GM21515 (cell line): Measurements from ENCODE around the gene SPAG16.
"Not testable (repeated sequence)": the region's sequence is repeated elsewhere in the genome, so short reads cannot be mapped to it uniquely, and the experiment has no call there.

Experiments
- ATAC-seq: cut with Tn5 transposase; IDR thresholded peaks from one replicate; pipeline ENCODE4 v1.9.1; 2021; ENCODE audit not compliant: unreplicated experiment

The SPAG16 gene

GRCh38 chr2:213991453-213992108, 707.3 kb downstream of the SPAG16 start:
- ATAC-seq, result no peak

GRCh38 chr2:213995400-213996105, 711.3 kb downstream of the SPAG16 start:
- no peak for ATAC-seq

GRCh38 chr2:213998976-213999375, 714.7 kb downstream of the SPAG16 start:
- not testable (repeated sequence) for ATAC-seq

GRCh38 chr2:214004463-214004862, 720.2 kb downstream of the SPAG16 start:
- no peak for ATAC-seq

- no peak for ATAC-seq
Observed at GRCh38 chr2:214005337-214005736, 721.1 kb downstream of the SPAG16 start.

GRCh38 chr2:214006601-214007000, 722.3 kb downstream of the SPAG16 start:
- no peak for ATAC-seq

GRCh38 chr2:214011676-214012075, 727.4 kb downstream of the SPAG16 start:
- no peak for ATAC-seq

GRCh38 chr2:214014551-214015220, 730.4 kb downstream of the SPAG16 start:
- no peak for ATAC-seq

GRCh38 chr2:214019229-214019972, 735.1 kb downstream of the SPAG16 start:
- ATAC-seq, result no peak

GRCh38 chr2:214019973-214020345, 735.7 kb downstream of the SPAG16 start:
- ATAC-seq, result no peak

GRCh38 chr2:214029190-214029589, 744.9 kb downstream of the SPAG16 start:
- no peak for ATAC-seq

GRCh38 chr2:214031566-214031965, 747.3 kb downstream of the SPAG16 start:
- no peak for ATAC-seq

GRCh38 chr2:214034417-214034816, 750.2 kb downstream of the SPAG16 start:
- no peak for ATAC-seq

- ATAC-seq, result no peak
Observed at GRCh38 chr2:214035091-214035852, 751.0 kb downstream of the SPAG16 start.

GRCh38 chr2:214035921-214036320, 751.7 kb downstream of the SPAG16 start:
- no peak for ATAC-seq

GRCh38 chr2:214038186-214038585, 753.9 kb downstream of the SPAG16 start:
- ATAC-seq, result no peak

GRCh38 chr2:214050731-214051130, 766.5 kb downstream of the SPAG16 start:
- no peak for ATAC-seq

GRCh38 chr2:214051585-214051984, 767.3 kb downstream of the SPAG16 start:
- no peak for ATAC-seq

- ATAC-seq, result no peak
Observed at GRCh38 chr2:214052235-214052634, 768.0 kb downstream of the SPAG16 start.

GRCh38 chr2:214057986-214058385, 773.7 kb downstream of the SPAG16 start:
- no peak for ATAC-seq

- ATAC-seq, result not testable (repeated sequence)
Observed at GRCh38 chr2:214062279-214062678, 778.0 kb downstream of the SPAG16 start.
